A549 (cell line): ENCODE data around the gene NRSN1. TPM values are rescaled to one million over a fixed set of nuclear protein-coding genes. Genes with fewer than 3 reads are reported as not detected.

Source experiments
- ATAC-seq, 2 experiments: fragments of 200-7000 bp in 1 of 2; fragments of >200 bp in 1 of 2; cut with Nextera tagmentation in 1 of 2; cut with Tn5 transposase in 1 of 2; 3 replicates each; pipeline versions ENCODE4 v1.8.0 to v1.9.1; 2018 to 2020; ENCODE audit warnings: mild to moderate bottlenecking in 1 of 2, moderate library complexity in 1 of 2
- CTCF ChIA-PET: fragments of 300-600 bp; sonication (Branson Sonifier 250); formaldehyde crosslinking; extraction: SDS; loops from one replicate; lab custom pipeline; 2021; ENCODE audit warnings: antibody characterized with exemption, inconsistent platforms; lab: Yijun Ruan, JAX
- POLR2A ChIA-PET: fragments of 350-600 bp; formaldehyde crosslinking; extraction: SDS; loops from one replicate; lab custom pipeline; 2021; ENCODE audit warnings: antibody characterized with exemption, inconsistent platforms; lab: Yijun Ruan, JAX
- DNase-seq, 2 experiments: peaks; one replicate each; pipeline versions ENCODE4 v3.0.0 to v3.0.0-alpha.2; 2011 to 2016; ENCODE audit warnings: low read depth in 1 of 2, low spot score in 1 of 2
- FAIRE-seq: peaks from 2 replicates; lab custom pipeline; 2011; peaks lifted over from hg19 to GRCh38; lab: Jason Lieb, UNC
- H3K27ac ChIP-seq, 2 experiments: fragments of >200 bp; sonication (Bioruptor Twin); formaldehyde crosslinking; 3 replicates each; pipeline ENCODE4 v1.5.1; 2016 to 2017
- H3K4me1 ChIP-seq: fragments of >200 bp; sonication (Bioruptor Twin); formaldehyde crosslinking; 3 replicates; pipeline ENCODE4 v1.6.1; 2016
- H3K4me2 ChIP-seq: fragments of >200 bp; sonication (Bioruptor Twin); formaldehyde crosslinking; 3 replicates; pipeline ENCODE4 v1.6.1; 2016
- H3K4me3 ChIP-seq: fragments of >200 bp; sonication (Bioruptor Twin); formaldehyde crosslinking; 3 replicates; pipeline ENCODE4 v1.5.1; 2016
- H3K9me3 ChIP-seq: fragments of >200 bp; sonication (Bioruptor Twin); formaldehyde crosslinking; 3 replicates; pipeline ENCODE4 v1.6.1; 2016
- CBX2 ChIP-seq: fragments of 200-600 bp; sonication (generic); IDR thresholded peaks from 2 replicates; pipeline ENCODE4 v1.6.1; 2016; ENCODE audit warnings: low read depth, mild to moderate bottlenecking, borderline replicate concordance
- EP300 ChIP-seq, 2 experiments: fragments of >200 bp; sonication (Bioruptor Twin); formaldehyde crosslinking; IDR thresholded peaks; 2 replicates in 1 of 2; 3 replicates in 1 of 2; pipeline ENCODE4 v1.6.1; 2016 to 2017
- ESRRA ChIP-seq: fragments of 150-350 bp; IDR thresholded peaks from 2 replicates; pipeline ENCODE4 v1.6.1; 2014; ENCODE audit warnings: mild to moderate bottlenecking, low read length, borderline replicate concordance
- FOSL2 ChIP-seq, 2 experiments: fragments of 450-650 bp in 1 of 2; fragments of >200 bp in 1 of 2; sonication (Bioruptor Twin) in 1 of 2; formaldehyde crosslinking; IDR thresholded peaks; 2 replicates each; pipeline versions ENCODE4 v1.5.0 to v1.6.1; 2016 to 2020; ENCODE audit warnings: mild to moderate bottlenecking in 1 of 2, moderate library complexity in 1 of 2
- FOXS1 ChIP-seq: fragments of 250-450 bp; sonication (Bioruptor Pico); IDR thresholded peaks from 2 replicates; pipeline ENCODE4 v1.5.0; 2020; ENCODE audit warnings: mild to moderate bottlenecking, moderate library complexity
- GATA3 ChIP-seq: IDR thresholded peaks from 2 replicates; pipeline ENCODE4 v1.6.1; 2012; ENCODE audit warnings: borderline replicate concordance
- HDAC2 ChIP-seq: fragments of 200-600 bp; sonication (generic); IDR thresholded peaks from 2 replicates; pipeline ENCODE4 v1.6.1; 2016
- HES2 ChIP-seq: fragments of >200 bp; sonication (Bioruptor Twin); formaldehyde crosslinking; IDR thresholded peaks from 2 replicates; pipeline ENCODE4 v1.6.1; 2016
- HOXA7 ChIP-seq: fragments of 250-450 bp; sonication (Bioruptor Pico); IDR thresholded peaks from 2 replicates; pipeline ENCODE4 v1.5.0; 2020; ENCODE audit warnings: mild to moderate bottlenecking, moderate library complexity
- KDM5A ChIP-seq: fragments of 200-600 bp; sonication (generic); IDR thresholded peaks from 2 replicates; pipeline ENCODE4 v1.6.1; 2016; ENCODE audit warnings: antibody characterized with exemption, mild to moderate bottlenecking
- MAFK ChIP-seq: fragments of 450-650 bp; IDR thresholded peaks from 2 replicates; pipeline ENCODE4 v1.6.1; 2014; ENCODE audit not compliant: partially characterized antibody
- MYC ChIP-seq: IDR thresholded peaks from 2 replicates; pipeline ENCODE4 v1.6.1; 2012; ENCODE audit warnings: mild to moderate bottlenecking, inconsistent platforms, low read length, improper control_type of control experiment, borderline replicate concordance
- NR3C1 ChIP-seq: fragments of >200 bp; sonication (Bioruptor Twin); formaldehyde crosslinking; IDR thresholded peaks from 3 replicates; pipeline ENCODE4 v1.6.1; 2017
- POLR2A ChIP-seq: IDR thresholded peaks from 2 replicates; pipeline ENCODE4 v1.6.1; 2012; ENCODE audit warnings: mild to moderate bottlenecking, low read length
- RARB ChIP-seq: fragments of 250-450 bp; sonication (Bioruptor Pico); IDR thresholded peaks from 2 replicates; pipeline ENCODE4 v1.8.0; 2021; ENCODE audit warnings: mild to moderate bottlenecking, moderate library complexity
- REST ChIP-seq: fragments of 200-600 bp; sonication (generic); IDR thresholded peaks from 2 replicates; pipeline ENCODE4 v1.6.1; 2016; ENCODE audit warnings: antibody characterized with exemption, mild to moderate bottlenecking, moderate library complexity
- RNF2 ChIP-seq: fragments of 200-600 bp; sonication (generic); IDR thresholded peaks from 2 replicates; pipeline ENCODE4 v1.6.1; 2016; ENCODE audit warnings: low read depth, mild to moderate bottlenecking, antibody characterized with exemption, moderate library complexity, borderline replicate concordance
- ZC3H11A ChIP-seq: fragments of 450-650 bp; IDR thresholded peaks from 2 replicates; pipeline ENCODE4 v1.6.1; 2014; ENCODE audit warnings: antibody characterized with exemption, mild to moderate bottlenecking
- WGBS: methylation state at CpG from one replicate; pipeline ENCODE4 v1.1.6; 2017; ENCODE audit errors: missing lambda C conversion rate; 5-methylcytosine and 5-hydroxymethylcytosine counted together
- polyA plus RNA-seq, 4 experiments: library from polyadenylated mRNA; depleted of rRNA in 3 of 4; stranded (reverse); fragments of >200 nt; fragmentation: RNase III in 1 of 4; extraction: RNeasy Plus Mini Kit Qiagen cat#74134 plus additional on column Dnase treatment in 1 of 4; gene quantifications; 2 replicates in 3 of 4; 3 replicates in 1 of 4; pipeline ENCODE4 v1.2.3, GENCODE V29; 2011 to 2017
- TF ChIP-seq, protein P1 (sequence below): fragments of 250-450 bp; sonication (Bioruptor Pico); IDR thresholded peaks from 2 replicates; pipeline ENCODE4 v1.5.0; 2020; ENCODE audit warnings: low read depth, mild to moderate bottlenecking, moderate library complexity
- TF ChIP-seq, protein P2 (sequence below): fragments of 250-450 bp; sonication (Bioruptor Pico); IDR thresholded peaks from 2 replicates; pipeline ENCODE4 v1.5.0; 2021; ENCODE audit warnings: mild to moderate bottlenecking, moderate library complexity, borderline replicate concordance

Gene NRSN1
- polyA plus RNA-seq, 2 of the 4 experiments (the other 2 are of a cell fraction) = not detected

DNA sequence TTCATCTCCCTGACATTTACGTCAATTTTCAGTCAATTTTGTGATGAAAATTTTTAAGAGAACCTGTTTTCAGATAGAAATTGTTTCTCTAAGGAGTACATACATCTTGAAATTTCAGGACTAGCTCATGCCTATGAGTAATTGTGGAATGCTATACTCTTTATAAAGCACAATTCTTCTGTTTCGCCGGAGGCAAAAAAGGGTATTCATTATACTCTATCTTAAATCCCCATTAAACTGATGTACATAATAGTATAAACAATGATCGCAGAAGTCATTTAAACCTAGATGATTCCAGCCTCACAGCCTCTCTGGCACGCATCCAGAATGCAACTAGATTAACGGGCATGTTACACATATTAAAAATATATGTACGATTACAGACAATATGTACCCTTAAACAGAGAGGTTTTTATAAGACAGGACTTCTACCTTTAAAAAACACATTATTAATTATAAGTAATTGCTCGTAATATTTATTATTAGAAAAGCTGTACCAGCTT, 62.6 kb downstream of the NRSN1 start:
- no peak overlapping the region for H3K27ac ChIP-seq
- POLR2A ChIA-PET = no interaction called here
- 69% methylated on average over 8 of the region's 8 CpGs for WGBS

DNA sequence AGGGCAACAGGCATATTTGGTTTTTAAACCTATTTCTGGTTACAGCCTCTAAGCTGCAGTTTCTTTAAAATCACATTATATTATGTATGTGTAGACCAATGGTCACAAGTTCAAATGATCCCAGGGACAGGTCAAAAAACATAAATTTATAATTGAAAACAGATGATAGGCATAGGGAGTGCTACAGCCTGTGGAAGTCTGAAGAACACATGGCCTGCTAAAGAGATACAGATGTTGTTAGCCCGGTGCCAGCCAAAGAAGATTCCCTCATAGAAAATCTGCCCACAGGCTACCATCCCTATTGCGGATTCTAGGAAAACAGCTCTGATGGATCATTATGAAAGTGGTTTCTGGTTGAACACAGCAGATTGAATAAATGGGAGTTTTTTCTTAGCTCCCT, 65.3 kb downstream of the NRSN1 start:
- Histone ChIP-seq H3K4me1 (no peaks in the 10 kb centered on the region), H3K9me3 (no peaks in the 10 kb centered on the region)
- CTCF ChIA-PET = no interaction called here
- no peak for ATAC-seq
- TF ChIP-seq RARB = no peak
- no peak for TF ChIP-seq EP300 (IDR thresholded peaks at IDR 0.05)
- no peak for TF ChIP-seq NR3C1
- TF ChIP-seq CBX2 = no peak
- TF ChIP-seq KDM5A = no peak
- TF ChIP-seq ESRRA = no peak
- TF ChIP-seq FOSL2 (IDR thresholded peaks at IDR 0.05) = no peak
- no peak for TF ChIP-seq FOSL2 (CRISPR knock-in tag; IDR thresholded peaks at IDR 0.05)
- TF ChIP-seq, protein P1, sequence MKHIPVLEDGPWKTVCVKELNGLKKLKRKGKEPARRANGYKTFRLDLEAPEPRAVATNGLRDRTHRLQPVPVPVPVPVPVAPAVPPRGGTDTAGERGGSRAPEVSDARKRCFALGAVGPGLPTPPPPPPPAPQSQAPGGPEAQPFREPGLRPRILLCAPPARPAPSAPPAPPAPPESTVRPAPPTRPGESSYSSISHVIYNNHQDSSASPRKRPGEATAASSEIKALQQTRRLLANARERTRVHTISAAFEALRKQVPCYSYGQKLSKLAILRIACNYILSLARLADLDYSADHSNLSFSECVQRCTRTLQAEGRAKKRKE (CRISPR knock-in tag) = no peak
- TF ChIP-seq REST = no peak
- TF ChIP-seq, all 56 proteins: peak for 0
- WGBS = 46% methylated on average over 2 of the region's 2 CpGs
- no peak overlapping the region for H3K4me2 ChIP-seq
- FAIRE-seq (no peak), DNase-seq (no peak)
- H3K4me3 ChIP-seq = no peak overlapping the region
- H3K27ac ChIP-seq = no peak overlapping the region
- POLR2A ChIA-PET = no interaction called here

More for the DNA sequence above, 62.6 kb downstream of the NRSN1 start:
- H3K4me1 ChIP-seq = no peaks in the 10 kb centered on the region
- no peak overlapping the region for H3K4me3 ChIP-seq
- DNase-seq (no peak), FAIRE-seq (no peak), ATAC-seq (no peak)
- TF ChIP-seq, protein P1 (CRISPR knock-in tag) = no peak
- TF ChIP-seq MYC = no peak
- no peak for TF ChIP-seq POLR2A
- TF ChIP-seq MAFK = no peak
- no peak for TF ChIP-seq FOXS1
- no peak for TF ChIP-seq HDAC2
- TF ChIP-seq ZC3H11A = no peak
- no peak for TF ChIP-seq GATA3
- TF ChIP-seq RNF2 = no peak
- TF ChIP-seq EP300 (IDR thresholded peaks at IDR 0.05) = no peak
- no peak for TF ChIP-seq HES2
- TF ChIP-seq, protein P2, sequence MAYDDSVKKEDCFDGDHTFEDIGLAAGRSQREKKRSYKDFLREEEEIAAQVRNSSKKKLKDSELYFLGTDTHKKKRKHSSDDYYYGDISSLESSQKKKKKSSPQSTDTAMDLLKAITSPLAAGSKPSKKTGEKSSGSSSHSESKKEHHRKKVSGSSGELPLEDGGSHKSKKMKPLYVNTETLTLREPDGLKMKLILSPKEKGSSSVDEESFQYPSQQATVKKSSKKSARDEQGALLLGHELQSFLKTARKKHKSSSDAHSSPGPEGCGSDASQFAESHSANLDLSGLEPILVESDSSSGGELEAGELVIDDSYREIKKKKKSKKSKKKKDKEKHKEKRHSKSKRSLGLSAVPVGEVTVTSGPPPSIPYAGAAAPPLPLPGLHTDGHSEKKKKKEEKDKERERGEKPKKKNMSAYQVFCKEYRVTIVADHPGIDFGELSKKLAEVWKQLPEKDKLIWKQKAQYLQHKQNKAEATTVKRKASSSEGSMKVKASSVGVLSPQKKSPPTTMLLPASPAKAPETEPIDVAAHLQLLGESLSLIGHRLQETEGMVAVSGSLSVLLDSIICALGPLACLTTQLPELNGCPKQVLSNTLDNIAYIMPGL = no peak
- no peak for TF ChIP-seq HOXA7 (CRISPR knock-in tag)
- H3K9me3 ChIP-seq = no peaks in the 10 kb centered on the region
- CTCF ChIA-PET = no interaction called here
- H3K4me2 ChIP-seq = no peak overlapping the region
